K562 (cell line): ENCODE data around the gene GRIA1.

Source experiments
- MEF2A ChIP-seq: IDR thresholded peaks from 2 replicates; pipeline ENCODE4 v1.6.1; 2011; ENCODE audit warnings: low read depth, mild to moderate bottlenecking, low read length, moderate library complexity; ENCODE audit not compliant: control insufficient read depth
- SIN3B ChIP-seq: fragments of 450-650 bp; IDR thresholded peaks from 2 replicates; pipeline ENCODE4 v1.6.1; 2017; ENCODE audit warnings: low read depth, mild to moderate bottlenecking, moderate library complexity
- ZNF444 ChIP-seq: fragments of 250-450 bp; sonication (Bioruptor Pico); IDR thresholded peaks from 2 replicates; pipeline ENCODE4 v1.4.0; 2020; ENCODE audit warnings: mild to moderate bottlenecking, moderate library complexity

- TF ChIP-seq MEF2A (no peak), ZNF444 (CRISPR knock-in tag) (no peak), SIN3B (no peak)
Measured at GRCh38 chr5:153490118-153491037, at the start of gene GRIA1.
